Spleen (tissue), 11 donors: ENCODE measurements around the gene OPCML. TPM values are rescaled to one million over a fixed set of nuclear protein-coding genes. Genes with fewer than 3 reads are reported as not detected.

Experiments
- DNase-seq: peaks from one replicate; pipeline ENCODE4 v3.0.0-alpha.2; 2020
- H3K27ac ChIP-seq, 8 donors: fragments of 200-600 bp; sonication (generic) in 7 of 8; 1 replicate in 4 of 8; 2 replicates in 4 of 8; pipeline versions ENCODE4 v1.5.0 to v1.8.0; 2016 to 2021; ENCODE audit warnings: inconsistent platforms in 4 of 8, mild to moderate bottlenecking in 4 of 8, moderate library complexity in 1 of 8
- H3K27me3 ChIP-seq, 7 donors: fragments of 200-600 bp; sonication (generic) in 6 of 7; replicated peaks in 1 of 7; 1 replicate in 4 of 7; 2 replicates in 3 of 7; pipeline versions ENCODE4 v1.5.0 to v1.8.0; 2016 to 2021; ENCODE audit warnings: inconsistent platforms in 3 of 7, mild to moderate bottlenecking in 1 of 7
- H3K36me3 ChIP-seq, 6 donors: fragments of 200-600 bp; sonication (generic) in 5 of 6; 1 replicate in 4 of 6; 2 replicates in 2 of 6; pipeline versions ENCODE4 v1.5.0 to v1.8.0; 2016 to 2021; ENCODE audit warnings: inconsistent platforms in 2 of 6
- H3K4me1 ChIP-seq, 6 donors: fragments of 200-600 bp; sonication (generic) in 5 of 6; 1 replicate in 3 of 6; 2 replicates in 3 of 6; pipeline versions ENCODE4 v1.5.0 to v1.8.0; 2016 to 2021; ENCODE audit warnings: inconsistent platforms in 3 of 6
- H3K4me3 ChIP-seq, 8 donors: fragments of 200-600 bp; sonication (generic) in 7 of 8; 1 replicate in 4 of 8; 2 replicates in 4 of 8; pipeline versions ENCODE4 v1.5.0 to v1.8.0; 2016 to 2021; ENCODE audit warnings: inconsistent platforms in 4 of 8, mild to moderate bottlenecking in 4 of 8, moderate library complexity in 2 of 8
- H3K9me3 ChIP-seq, 8 donors: fragments of 200-600 bp; sonication (generic) in 7 of 8; 1 replicate in 4 of 8; 2 replicates in 4 of 8; pipeline versions ENCODE4 v1.5.0 to v1.8.0; 2016 to 2021; ENCODE audit warnings: inconsistent platforms in 4 of 8
- CTCF ChIP-seq, 11 experiments: fragments of 200-600 bp in 7 of 11; fragments of 450-650 bp in 4 of 11; sonication (generic) in 4 of 11; IDR thresholded peaks in 8 of 11; conservative IDR thresholded peaks in 3 of 11; 1 replicate in 7 of 11; 2 replicates in 4 of 11; pipeline versions ENCODE4 v1.4.0 to v1.8.0; 2016 to 2021; ENCODE audit warnings: antibody characterized with exemption in 11 of 11, inconsistent platforms in 4 of 11, mild to moderate bottlenecking in 1 of 11
- POLR2A ChIP-seq, 3 donors: fragments of 450-650 bp; IDR thresholded peaks; one replicate each; pipeline ENCODE4 v1.5.1; 2017; ENCODE audit warnings: antibody characterized with exemption in 3 of 3, mild to moderate bottlenecking in 1 of 3
- POLR2AphosphoS5 ChIP-seq, 3 donors: sonication (generic); formaldehyde crosslinking; IDR thresholded peaks; one replicate each; pipeline ENCODE4 v1.5.1; 2017; ENCODE audit warnings: antibody characterized with exemption in 3 of 3
- WGBS, 5 donors: extraction: QIAGEN DNeasy Blood & Tissue Kit in 3 of 5; methylation state at CpG; one replicate each; pipeline versions ENCODE4 v1.1.5 to v1.1.7; 2013 to 2018; 5-methylcytosine and 5-hydroxymethylcytosine counted together
- intact Hi-C: fragments of 100-400 bp; cut with DNase I; formaldehyde crosslinking; loops from one replicate; pipeline ENCODE4 v1.15.0; 2023; ENCODE audit warnings: low total_unique reads
- polyA plus RNA-seq, 3 donors: library from polyadenylated mRNA; stranded (reverse); fragments of 200-250 nt; gene quantifications; one replicate each; pipeline ENCODE4 v1.2.1, GENCODE V29; 2013
- total RNA-seq, 7 donors: library from RNA; depleted of rRNA in 3 of 7; stranded (reverse); fragments of >200 nt in 3 of 7; fragmentation: NEBNext Ultra II Directional in 4 of 7; extraction: Animal tissue kit (Norgen Biotek cat#: 25700) in 4 of 7; gene quantifications; one replicate each; pipeline versions ENCODE4 v1.1.0 to v1.2.1, GENCODE V29; 2016 to 2021
- donor health status: healthy with polysubstance abuse.
- donor health status: DM: no; HTN: no; CAD: no; lungs with moderate emphysema.
- donor health status: DM: no; HTN: no; CAD: no.
- donor health status: Bipolar disorder and iron deficiency.
- donor health status: healthy.
- donor health status: DM: no; HTN: no; CAD: no.
- donor health status: DM: yes; HTN: yes; CAD: no.

The OPCML gene
- total and polyA plus RNA-seq, 10 donors, result 0.09 to 10.7 (median 3.1) TPM

GRCh38 chr11:132604431-132604830 is 927.9 kb downstream of the OPCML start:
- Histone ChIP-seq H3K27ac (no peak overlapping the region), H3K4me1 (peaks cover 0 to 10% (median 0%) of the 10 kb centered on the region in 6 donors), H3K36me3 (no peaks in the 10 kb centered on the region), H3K27me3 (no peaks in the 10 kb centered on the region), H3K9me3 (no peaks in the 10 kb centered on the region), H3K4me3 (no peak overlapping the region)
- DNase-seq, result no peak
- 69 to 81% (median 72%) methylated on average over 2 of the region's 2 CpGs for WGBS, 5 donors
- TF ChIP-seq CTCF (IDR thresholded peaks at IDR 0.05 in 8 of 11, conservative IDR thresholded peaks at IDR 0.05 in 3 of 11) (no peak), POLR2AphosphoS5 (IDR thresholded peaks at IDR 0.05) (no peak), POLR2A (IDR thresholded peaks at IDR 0.05) (no peak)
- intact Hi-C loops, result no loop called here

DNA sequence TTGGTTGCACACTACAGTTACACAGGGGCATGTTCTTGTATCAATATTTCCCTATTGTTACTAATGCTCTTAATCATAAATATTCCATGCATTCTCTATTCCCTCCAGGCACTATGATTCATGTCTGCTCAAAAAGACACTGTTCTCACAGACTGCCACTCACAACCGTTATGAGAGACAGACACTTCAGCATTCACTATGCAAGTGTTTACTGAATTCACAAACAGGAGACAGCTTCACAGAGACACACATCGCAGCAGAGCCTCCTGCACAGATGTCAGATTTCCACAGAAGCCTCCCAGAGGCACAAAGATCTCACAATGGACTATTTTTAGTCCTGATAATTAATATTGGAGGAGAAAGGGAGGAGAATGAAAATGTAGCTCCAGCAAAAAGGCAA is 930.4 kb downstream of the OPCML start:
- no peak for TF ChIP-seq POLR2A (IDR thresholded peaks at IDR 0.05)
- no peak for TF ChIP-seq POLR2AphosphoS5 (IDR thresholded peaks at IDR 0.05)
- TF ChIP-seq CTCF (IDR thresholded peaks at IDR 0.05 in 8 of 11, conservative IDR thresholded peaks at IDR 0.05 in 3 of 11), result no peak
- Histone ChIP-seq H3K27ac (no peak overlapping the region), H3K9me3 (no peaks in the 10 kb centered on the region), H3K36me3 (no peaks in the 10 kb centered on the region), H3K4me1 (peaks cover 0 to 10% (median 0%) of the 10 kb centered on the region in 6 donors), H3K4me3 (no peak overlapping the region), H3K27me3 (no peaks in the 10 kb centered on the region)
- 61 to 80% (median 76%) methylated on average over 2 of the region's 2 CpGs for WGBS, 5 donors
- intact Hi-C loops, result no loop called here
- no peak for DNase-seq

DNA sequence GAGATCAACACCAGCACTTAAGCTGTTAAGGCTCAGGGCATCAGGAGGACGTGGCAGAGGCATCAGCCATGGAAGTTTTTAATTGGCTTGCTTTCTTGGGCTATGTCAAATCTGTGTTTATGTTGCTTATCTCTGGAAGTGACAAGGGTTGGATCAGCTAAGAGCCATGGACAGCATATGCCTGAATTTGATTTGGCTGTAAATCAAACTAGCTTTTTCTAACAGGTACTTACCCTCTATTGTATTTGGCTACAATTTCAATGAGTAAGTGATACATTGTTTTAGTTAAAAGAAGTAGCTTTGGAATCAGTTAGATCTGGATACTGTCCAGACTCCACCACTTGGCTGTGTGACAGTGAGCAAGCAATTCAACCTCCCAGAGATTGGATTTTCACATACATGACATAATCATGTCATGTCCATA is 936.6 kb downstream of the OPCML start:
- no peak for DNase-seq
- Histone ChIP-seq H3K9me3 (no peaks in the 10 kb centered on the region), H3K36me3 (no peaks in the 10 kb centered on the region), H3K4me1 (no peaks in the 10 kb centered on the region), H3K27ac (no peak overlapping the region), H3K4me3 (no peak overlapping the region), H3K27me3 (no peaks in the 10 kb centered on the region)
- intact Hi-C loops, result no loop called here
- TF ChIP-seq POLR2AphosphoS5 (IDR thresholded peaks at IDR 0.05) (no peak), POLR2A (IDR thresholded peaks at IDR 0.05) (no peak), CTCF (IDR thresholded peaks at IDR 0.05 in 8 of 11, conservative IDR thresholded peaks at IDR 0.05 in 3 of 11) (no peak)
- WGBS, 5 donors, result 13 to 35% (median 30%) methylated on average over 1 of the region's 1 CpG

- Histone ChIP-seq H3K4me1 (peaks cover 0 to 4% (median under 1%) of the 10 kb centered on the region in 6 donors), H3K36me3 (no peaks in the 10 kb centered on the region), H3K9me3 (no peaks in the 10 kb centered on the region), H3K27ac (no peak overlapping the region), H3K4me3 (no peak overlapping the region), H3K27me3 (no peaks in the 10 kb centered on the region)
- intact Hi-C loops, result no loop called here
- WGBS, 5 donors, result 49 to 61% (median 51%) methylated on average over 1 of the region's 1 CpG
- DNase-seq, result no peak
- TF ChIP-seq CTCF (IDR thresholded peaks at IDR 0.05 in 8 of 11, conservative IDR thresholded peaks at IDR 0.05 in 3 of 11), result no peak
These were observed 937.1 kb downstream of the OPCML start for GRCh38 chr11:132595246-132595645.
